Activated T-helper 1 cell treated with anti-CD3 and anti-CD28 coated beads, Interleukin-12 subunit alpha, Interleukin-12 subunit beta, Interleukin-2, Interleukin-4 antibody, amounts not matched to agents 30 ng/mL and 10 ng/mL and 1 ng/mL, durations not matched to agents 14 hours and 24 hours and 36 hours (primary cell): ENCODE results near the gene PHC1. TPM values are rescaled to one million over a fixed set of nuclear protein-coding genes. Genes with fewer than 3 reads are reported as not detected.
"Not testable (repeated sequence)": the region's sequence is repeated elsewhere in the genome, so short reads cannot be mapped to it uniquely, and the experiment has no call there.

Experiments used
- DNase-seq: peaks from one replicate; pipeline ENCODE4 v3.0.0; 2021; ENCODE audit warnings: low spot score
- H3K27ac Mint-ChIP-seq: one replicate; pipeline ENCODE4 v1.8.0; 2021; ENCODE audit warnings: mild to moderate bottlenecking, mixed read lengths
- H3K27me3 Mint-ChIP-seq: one replicate; pipeline ENCODE4 v1.8.0; 2022; ENCODE audit warnings: mild to moderate bottlenecking, moderate library complexity, mixed read lengths; ENCODE audit not compliant: insufficient read depth
- H3K36me3 Mint-ChIP-seq: one replicate; pipeline ENCODE4 v1.8.0; 2021; ENCODE audit warnings: low read depth, mixed read lengths
- H3K4me1 Mint-ChIP-seq: one replicate; pipeline ENCODE4 v1.8.0; 2021; ENCODE audit warnings: low read depth, mixed read lengths
- H3K4me3 Mint-ChIP-seq: one replicate; pipeline ENCODE4 v1.8.0; 2021; ENCODE audit warnings: mild to moderate bottlenecking, moderate library complexity, mixed read lengths
- H3K9me3 Mint-ChIP-seq: one replicate; pipeline ENCODE4 v1.8.0; 2021; ENCODE audit warnings: mixed read lengths
- intact Hi-C: fragments of 100-400 bp; cut with micrococcal nuclease; formaldehyde crosslinking; loops from one replicate; pipeline ENCODE4 v1.15.1; 2024
- total RNA-seq: library from RNA; stranded (reverse); gene quantifications from 2 replicates; pipeline ENCODE4 v1.2.3, GENCODE V29; 2022

The PHC1 gene
- total RNA-seq: 9.6 and 11.3 TPM in 2 replicates

DNA sequence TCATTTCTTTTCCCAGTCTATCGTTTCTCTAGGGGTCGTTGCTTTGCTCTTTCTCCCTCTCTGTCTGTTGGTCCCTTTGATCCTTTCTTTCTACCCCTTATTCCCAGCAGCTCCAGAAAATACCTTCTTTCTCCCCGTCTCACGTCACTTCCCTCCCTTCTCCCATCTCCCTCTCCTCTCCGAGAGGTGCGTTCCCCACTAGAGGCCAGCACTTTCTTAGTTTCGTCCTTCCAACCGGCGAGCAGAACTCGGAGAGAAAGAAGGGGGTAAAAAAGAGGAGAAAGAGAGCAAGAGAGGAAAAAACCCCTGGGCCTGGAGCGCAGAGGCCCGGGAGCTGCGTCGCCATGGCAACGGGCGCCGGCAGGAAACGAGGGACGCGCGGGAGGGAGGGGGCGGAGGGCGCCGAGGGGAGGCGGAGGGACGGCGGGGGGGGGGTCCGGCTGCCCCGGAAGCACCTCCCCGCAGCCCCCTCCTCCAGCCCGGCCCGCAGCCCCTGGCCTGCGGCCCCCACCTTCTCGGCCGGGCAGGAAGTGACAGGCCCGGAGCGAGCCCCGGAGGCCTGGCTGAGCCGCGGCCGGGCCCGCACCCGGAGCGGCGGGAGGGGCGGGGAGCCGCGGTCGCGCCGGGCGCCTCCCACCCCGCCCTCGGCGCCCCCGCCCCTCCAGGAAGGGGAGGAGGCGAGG, at the start of gene PHC1:
TSS of gene PHC1 (plus strand) at position 477 of the 683 bp plus-strand sequence. CDS start 3,169 bp downstream, outside the sequence.
- H3K4me3 Mint-ChIP-seq: peak within 1 kb of the TSS; percentile 89
- not testable (repeated sequence) for H3K36me3 Mint-ChIP-seq, H3K9me3 Mint-ChIP-seq

DNA sequence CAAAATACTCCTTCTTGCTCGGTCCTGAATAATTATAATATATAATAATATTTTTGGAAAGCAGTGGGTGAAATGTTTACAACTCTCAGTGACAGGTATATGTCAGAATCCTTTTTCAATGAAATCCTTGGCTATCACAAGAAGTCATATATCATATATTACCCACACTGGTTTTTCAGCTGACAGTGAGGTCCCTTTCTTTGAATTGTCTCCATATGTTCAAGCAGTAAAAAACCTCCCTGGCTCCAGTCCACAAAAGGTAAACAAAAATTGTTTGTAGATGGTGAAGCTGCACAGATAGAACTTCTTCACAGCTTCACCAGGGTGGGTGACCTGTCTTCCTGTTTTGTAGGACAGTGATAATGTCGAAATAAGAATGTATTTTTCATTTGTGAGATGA, 47.9 kb upstream of the PHC1 start:
- DNase-seq: no peak
- Mint-ChIP-seq H3K27ac (no peak overlapping the region), H3K27me3 (peaks cover 13% of the 10 kb centered on the region), H3K4me1 (no peaks in the 10 kb centered on the region), H3K4me3 (no peak overlapping the region), H3K36me3 (no peaks in the 10 kb centered on the region), H3K9me3 (no peaks in the 10 kb centered on the region)
- intact Hi-C loops: no loop called here

More for the DNA sequence above, at the start of gene PHC1:
- Mint-ChIP-seq H3K27me3 (peaks cover 21% of the 10 kb centered on the region), H3K27ac (peak within 1 kb of the TSS; percentile 80)
- intact Hi-C loops: loop anchor here (1.0 to 2.0 kb wide), 4 partner anchors 24 to 217 kb away; partner anchors contain the start of genes M6PR and RIMKLB
- H3K4me1 Mint-ChIP-seq: not testable (repeated sequence)
- DNase-seq: peak; percentile 64

DNA sequence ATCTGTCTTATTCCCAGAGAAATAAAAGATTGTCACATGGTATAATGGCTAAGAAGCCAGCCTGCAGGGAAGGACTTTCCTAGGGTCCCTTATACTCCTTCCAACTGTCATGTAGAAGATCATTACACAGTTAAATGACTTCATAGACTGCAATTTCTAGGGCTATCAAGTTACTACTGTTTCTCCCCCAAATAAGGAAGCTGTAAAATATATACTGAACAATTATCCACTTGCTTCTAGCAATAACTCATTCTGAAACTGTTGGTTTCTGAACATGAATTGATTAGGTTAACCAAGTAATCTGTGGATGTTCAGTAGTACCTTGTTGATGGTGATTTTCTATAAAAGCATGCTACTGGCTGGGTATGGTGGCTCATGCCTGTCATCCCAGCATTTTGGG, 47.3 kb upstream of the PHC1 start:
- H3K27me3 Mint-ChIP-seq: peaks cover 13% of the 10 kb centered on the region
- no peak overlapping the region for H3K27ac Mint-ChIP-seq

DNA sequence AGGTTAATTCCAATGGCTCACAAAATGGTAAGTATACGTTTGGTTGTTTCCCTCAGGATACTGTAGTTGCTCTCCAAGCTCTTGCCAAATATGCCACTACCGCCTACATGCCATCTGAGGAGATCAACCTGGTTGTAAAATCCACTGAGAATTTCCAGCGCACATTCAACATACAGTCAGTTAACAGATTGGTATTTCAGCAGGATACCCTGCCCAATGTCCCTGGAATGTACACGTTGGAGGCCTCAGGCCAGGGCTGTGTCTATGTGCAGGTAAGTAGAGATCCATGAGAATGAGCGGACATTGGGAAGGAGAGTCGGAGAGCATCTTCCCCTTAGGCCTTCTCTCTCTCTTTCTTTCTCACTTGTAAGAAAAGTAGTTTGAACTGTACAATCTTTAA, 46.5 kb upstream of the PHC1 start:
- Mint-ChIP-seq H3K36me3 (no peaks in the 10 kb centered on the region), H3K4me3 (no peak overlapping the region), H3K27ac (no peak overlapping the region), H3K9me3 (no peaks in the 10 kb centered on the region), H3K4me1 (no peaks in the 10 kb centered on the region), H3K27me3 (peaks cover 12% of the 10 kb centered on the region)
- intact Hi-C loops: no loop called here
- no peak for DNase-seq

More for the DNA sequence above, 47.3 kb upstream of the PHC1 start:
- Mint-ChIP-seq H3K4me3 (no peak overlapping the region), H3K9me3 (no peaks in the 10 kb centered on the region), H3K4me1 (no peaks in the 10 kb centered on the region), H3K36me3 (no peaks in the 10 kb centered on the region)
- intact Hi-C loops: no loop called here
- no peak for DNase-seq

GRCh38 chr12:8870586-8870985, 43.7 kb upstream of the PHC1 start:
- no peak overlapping the region for H3K27ac Mint-ChIP-seq
- intact Hi-C loops: no loop called here
- H3K36me3 Mint-ChIP-seq: no peaks in the 10 kb centered on the region
- H3K27me3 Mint-ChIP-seq: peaks cover 10% of the 10 kb centered on the region
- DNase-seq: no peak
- no peaks in the 10 kb centered on the region for H3K9me3 Mint-ChIP-seq
- no peak overlapping the region for H3K4me3 Mint-ChIP-seq
- H3K4me1 Mint-ChIP-seq: no peaks in the 10 kb centered on the region

DNA sequence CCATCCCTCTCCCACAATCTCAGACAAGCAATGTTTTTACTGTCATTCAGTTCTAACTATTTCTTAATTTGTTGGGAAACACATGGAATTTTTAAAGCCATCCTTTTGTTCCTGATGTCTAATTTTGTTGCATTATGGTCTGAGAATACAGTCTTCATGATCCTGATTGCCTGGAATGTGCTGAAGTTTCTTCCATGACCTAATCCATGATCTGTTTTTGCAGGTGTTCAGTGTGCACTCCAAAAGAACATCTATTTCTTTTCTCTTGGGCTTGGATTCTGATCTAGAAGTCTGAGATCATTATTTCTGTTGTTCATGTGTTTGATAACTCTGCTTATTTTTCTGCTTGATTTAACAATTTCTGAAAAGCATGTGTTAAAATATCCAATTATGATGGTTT, 43.2 kb upstream of the PHC1 start:
- Mint-ChIP-seq H3K27ac (no peak overlapping the region), H3K4me3 (no peak overlapping the region), H3K4me1 (no peaks in the 10 kb centered on the region), H3K36me3 (no peaks in the 10 kb centered on the region), H3K27me3 (peaks cover 7% of the 10 kb centered on the region), H3K9me3 (no peaks in the 10 kb centered on the region)
- no peak for DNase-seq
- intact Hi-C loops: no loop called here

DNA sequence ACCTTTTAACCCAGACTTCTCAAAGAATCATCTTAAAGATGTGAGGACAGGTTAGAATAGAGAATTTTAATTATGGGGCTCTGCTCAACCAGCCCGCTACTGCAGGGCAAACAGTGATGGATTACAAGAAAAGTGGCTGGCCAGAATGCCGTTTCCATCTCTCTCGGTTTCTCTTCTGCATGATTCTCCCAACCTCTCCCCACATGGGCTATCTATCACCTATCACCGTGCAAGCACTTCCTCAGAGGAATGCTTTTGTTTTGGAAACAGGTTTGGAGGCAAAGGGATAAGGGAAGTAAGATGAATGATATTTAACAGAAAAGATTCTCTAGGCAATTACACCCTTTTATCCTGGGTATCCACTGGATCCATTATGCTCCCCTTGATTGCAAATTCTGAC, 37.4 kb upstream of the PHC1 start:
- DNase-seq: no peak
- intact Hi-C loops: no loop called here
- Mint-ChIP-seq H3K9me3 (no peaks in the 10 kb centered on the region), H3K36me3 (no peaks in the 10 kb centered on the region), H3K4me3 (no peak overlapping the region), H3K4me1 (no peaks in the 10 kb centered on the region), H3K27ac (no peak overlapping the region), H3K27me3 (peaks cover 4% of the 10 kb centered on the region)

GRCh38 chr12:8886502-8887284, 27.6 kb upstream of the PHC1 start:
- Mint-ChIP-seq H3K27ac (no peak overlapping the region), H3K9me3 (no peaks in the 10 kb centered on the region), H3K4me3 (no peak overlapping the region), H3K27me3 (peaks cover 10% of the 10 kb centered on the region), H3K4me1 (peaks cover 6% of the 10 kb centered on the region), H3K36me3 (no peaks in the 10 kb centered on the region)
- no peak for DNase-seq
- intact Hi-C loops: no loop called here

- DNase-seq: no peak
- Mint-ChIP-seq H3K27ac (no peak overlapping the region), H3K9me3 (no peaks in the 10 kb centered on the region), H3K27me3 (peaks cover 10% of the 10 kb centered on the region), H3K4me1 (peaks cover 6% of the 10 kb centered on the region), H3K36me3 (no peaks in the 10 kb centered on the region), H3K4me3 (no peak overlapping the region)
- intact Hi-C loops: no loop called here
These were observed 27.0 kb upstream of the PHC1 start for GRCh38 chr12:8887285-8887715.

DNA sequence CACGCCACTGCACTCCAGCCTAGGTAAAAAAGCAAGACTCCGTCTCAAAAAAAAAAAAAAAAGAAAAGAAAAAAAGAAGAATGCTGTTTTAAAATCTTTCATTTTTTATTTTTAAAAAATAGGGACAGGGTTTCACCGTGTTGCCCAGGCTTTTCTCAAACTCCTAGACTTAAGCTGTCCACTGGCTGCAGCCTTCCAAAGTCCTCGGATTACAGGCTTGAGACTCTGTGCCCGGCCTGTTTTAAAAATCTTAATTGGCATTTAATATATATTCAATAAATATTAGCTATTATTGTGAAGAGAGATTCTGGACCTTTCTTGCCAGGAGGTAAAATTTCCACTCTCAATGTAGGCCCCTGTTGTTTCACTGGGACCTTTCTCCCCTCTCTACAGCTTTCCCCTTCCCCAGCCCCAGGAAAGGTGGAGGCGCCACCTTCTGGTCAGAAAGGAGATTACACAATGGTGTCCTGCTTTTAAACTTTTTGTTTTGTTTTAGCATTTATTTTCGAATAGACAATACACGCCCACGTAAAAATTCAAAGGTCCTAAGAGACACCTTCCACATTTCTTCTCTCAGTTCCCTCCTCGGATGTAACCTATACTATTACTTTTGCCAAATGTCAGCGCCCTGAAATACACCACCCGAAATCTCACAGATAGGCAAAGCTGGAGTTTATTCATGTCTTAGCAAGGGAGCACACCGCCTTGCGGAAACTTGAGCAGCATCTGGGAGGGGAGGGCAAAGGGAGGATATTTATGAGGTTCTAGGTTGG, 23.8 kb upstream of the PHC1 start:
- peak; percentile 45 for DNase-seq
- intact Hi-C loops: loop anchor here (1.0 to 2.0 kb wide), 8 partner anchors 24 to 346 kb away; partner anchors contain the start of genes PHC1 and RIMKLB
- H3K27ac Mint-ChIP-seq: no peak overlapping the region

DNA sequence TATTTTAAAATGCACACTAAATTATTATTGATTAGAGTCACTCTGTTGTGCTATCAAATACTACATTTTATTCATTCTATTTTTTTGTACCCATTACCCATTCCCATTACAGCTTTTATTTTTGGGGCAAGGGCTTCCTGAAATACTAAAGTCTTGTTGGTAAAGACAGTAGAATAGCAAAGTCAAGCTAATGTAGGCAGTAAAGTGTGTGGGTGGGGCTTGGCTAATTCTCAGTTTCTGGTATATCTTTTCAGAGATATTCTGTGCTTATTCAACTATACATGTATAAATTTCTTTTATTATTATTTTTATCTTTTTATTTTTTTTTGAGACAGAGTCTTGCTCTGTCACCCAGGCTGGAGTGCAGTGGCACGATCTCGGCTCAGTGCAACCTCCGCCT, 22.3 kb upstream of the PHC1 start:
- H3K4me3 Mint-ChIP-seq: no peak overlapping the region
- no peaks in the 10 kb centered on the region for H3K36me3 Mint-ChIP-seq

More for the DNA sequence above, 23.8 kb upstream of the PHC1 start:
- Mint-ChIP-seq H3K4me3 (peak overlapping the region; percentile 72), H3K4me1 (peaks cover 6% of the 10 kb centered on the region), H3K9me3 (no peaks in the 10 kb centered on the region), H3K36me3 (no peaks in the 10 kb centered on the region), H3K27me3 (peaks cover 13% of the 10 kb centered on the region)

GRCh38 chr12:8894378-8894777, 19.9 kb upstream of the PHC1 start:
- Mint-ChIP-seq H3K9me3 (no peaks in the 10 kb centered on the region), H3K4me3 (no peak overlapping the region), H3K36me3 (no peaks in the 10 kb centered on the region), H3K27me3 (peaks cover 15% of the 10 kb centered on the region), H3K4me1 (peaks cover 6% of the 10 kb centered on the region), H3K27ac (no peak overlapping the region)
- no peak for DNase-seq
- intact Hi-C loops: no loop called here

More for the DNA sequence above, 22.3 kb upstream of the PHC1 start:
- Mint-ChIP-seq H3K9me3 (no peaks in the 10 kb centered on the region), H3K4me1 (peaks cover 6% of the 10 kb centered on the region), H3K27me3 (peaks cover 15% of the 10 kb centered on the region), H3K27ac (no peak overlapping the region)
- intact Hi-C loops: loop anchor here (2.0 kb wide), 2 partner anchors 147 to 195 kb away; partner anchors contain the start of gene RIMKLB
- no peak for DNase-seq
